HG03108 (cell line): ENCODE data around the gene ZNRF2.
A peak's percentile ranks its signal among the peaks of the same experiment; 100 is the strongest.

ENCODE experiments used
- ATAC-seq: cut with Tn5 transposase; IDR thresholded peaks from one replicate; pipeline ENCODE4 v1.9.1; 2021; ENCODE audit warnings: moderate library complexity; ENCODE audit not compliant: unreplicated experiment

ZNRF2 gene

DNA sequence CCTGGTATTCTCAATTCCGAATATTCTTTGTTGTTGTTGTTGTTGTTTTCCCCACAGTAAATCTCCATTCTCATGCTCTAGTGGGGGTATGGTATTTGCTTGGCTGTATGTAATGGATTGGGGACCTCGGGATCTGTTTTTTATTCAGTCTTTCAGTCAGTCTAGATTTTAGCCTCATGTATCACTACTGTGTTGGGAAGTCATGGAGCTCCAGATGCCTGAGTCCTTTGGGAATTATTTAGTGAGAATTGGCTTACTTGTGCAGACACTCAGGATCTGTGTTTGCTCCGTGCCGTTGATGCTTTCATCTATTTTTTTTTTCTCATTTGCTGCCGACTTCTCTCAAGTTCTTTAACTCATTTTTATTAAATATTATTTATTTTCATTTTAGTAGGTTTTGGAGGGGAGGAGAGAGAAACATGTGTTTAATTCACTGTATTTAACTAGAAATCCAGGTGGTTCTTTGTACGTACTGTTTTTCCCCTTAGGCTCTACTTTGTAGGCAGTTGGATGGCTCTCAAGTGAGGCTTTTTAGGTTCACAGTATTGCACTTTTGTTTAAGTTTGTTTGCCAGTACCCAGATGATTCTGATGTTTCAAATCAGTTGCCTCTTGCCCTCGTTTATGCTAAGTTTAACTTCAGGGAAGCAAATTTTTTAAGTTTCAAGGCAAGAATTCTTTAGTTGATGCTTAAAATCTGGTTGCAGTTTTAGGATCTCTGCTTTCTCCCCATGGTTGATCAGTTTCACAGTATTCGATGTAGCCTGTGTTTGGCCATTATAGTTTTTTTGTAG, 36.9 kb downstream of the ZNRF2 start:
- no peak for ATAC-seq

DNA sequence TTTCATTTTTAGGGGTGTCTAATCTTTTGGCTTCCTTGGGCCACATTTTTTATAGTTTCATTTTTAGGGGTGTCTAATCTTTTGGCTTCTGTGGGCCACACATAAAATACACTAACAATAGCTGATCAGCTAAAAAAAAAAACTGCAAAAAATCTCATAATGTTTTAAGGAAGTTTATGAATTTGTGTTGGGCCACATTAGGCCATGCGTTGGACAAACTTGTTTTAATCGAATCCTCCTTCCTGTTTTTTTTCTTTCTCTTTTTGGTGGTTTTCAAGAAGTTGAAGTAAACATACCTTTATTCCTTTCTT, 37.4 kb downstream of the ZNRF2 start:
- no peak for ATAC-seq

DNA sequence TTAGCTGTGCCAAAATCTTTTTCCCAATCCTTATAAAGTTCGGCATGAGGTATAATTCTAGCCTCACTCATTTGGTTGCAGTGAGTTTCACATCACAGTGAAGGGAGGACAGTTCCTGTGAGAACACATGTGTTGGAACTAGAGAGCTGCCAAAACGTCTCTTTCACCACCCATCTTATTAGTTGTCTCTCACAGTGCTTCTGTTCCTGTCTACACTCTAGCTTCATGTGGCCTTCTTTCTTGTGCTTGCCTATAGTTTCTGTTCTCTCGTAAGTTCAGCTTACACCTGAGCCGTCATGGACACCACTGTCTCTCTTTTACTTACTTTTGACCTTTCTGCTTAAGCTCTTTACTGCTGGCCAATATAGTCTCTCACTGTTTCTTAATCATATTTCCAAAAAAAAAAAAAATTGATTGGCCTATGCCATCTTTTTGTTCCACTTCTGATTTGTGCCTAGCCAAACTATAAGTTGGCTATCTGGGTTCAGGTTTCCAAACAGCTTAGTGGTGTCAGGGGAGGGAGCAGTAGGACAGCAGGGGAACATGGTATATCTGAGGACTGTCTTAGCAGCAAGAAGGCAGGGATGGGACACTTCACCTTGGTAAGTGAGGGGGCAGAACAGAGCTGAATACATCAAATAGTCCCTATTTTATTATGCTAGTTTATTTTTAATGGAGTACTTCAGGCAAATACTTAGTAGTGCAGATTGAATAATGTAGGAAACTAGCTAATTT, 38.0 kb downstream of the ZNRF2 start:
- ATAC-seq, result peak; percentile 72

DNA sequence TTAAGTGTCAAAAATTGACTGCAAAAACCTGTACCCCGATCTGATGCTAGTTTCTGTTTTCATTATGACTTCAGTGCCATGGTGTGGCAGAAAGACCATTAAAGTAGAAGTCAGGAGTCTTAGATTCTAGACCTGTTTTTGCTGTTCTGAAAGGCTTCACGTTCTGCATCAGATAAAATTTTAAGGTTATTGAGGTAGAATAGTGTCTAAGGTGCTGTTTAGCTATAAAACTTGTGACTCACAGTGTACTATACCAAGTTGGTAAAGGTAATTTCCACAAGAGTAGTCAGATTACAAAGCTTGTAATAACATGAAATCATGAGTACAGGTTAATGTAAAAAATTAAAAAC, 38.6 kb downstream of the ZNRF2 start:
- peak; percentile 50 for ATAC-seq

DNA sequence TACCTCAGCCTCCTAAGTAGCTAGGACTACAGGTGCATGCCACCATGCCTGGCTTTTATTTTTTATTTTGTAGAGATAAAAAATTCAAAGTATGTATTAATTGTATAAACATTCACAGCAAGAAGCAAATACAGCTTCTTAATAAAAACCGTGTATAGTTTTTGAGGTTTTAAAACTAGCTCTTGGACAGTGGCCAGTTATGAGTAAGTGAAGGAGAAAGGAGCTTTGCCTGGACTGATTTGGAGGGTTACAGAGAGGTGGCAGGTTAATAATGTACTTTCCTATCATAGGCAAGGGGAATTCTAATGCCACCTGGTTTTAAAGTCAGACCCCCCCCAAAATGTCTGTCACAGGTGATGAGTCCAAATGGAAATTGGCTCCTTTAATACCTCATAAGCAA, 43.4 kb downstream of the ZNRF2 start:
- no peak for ATAC-seq

DNA sequence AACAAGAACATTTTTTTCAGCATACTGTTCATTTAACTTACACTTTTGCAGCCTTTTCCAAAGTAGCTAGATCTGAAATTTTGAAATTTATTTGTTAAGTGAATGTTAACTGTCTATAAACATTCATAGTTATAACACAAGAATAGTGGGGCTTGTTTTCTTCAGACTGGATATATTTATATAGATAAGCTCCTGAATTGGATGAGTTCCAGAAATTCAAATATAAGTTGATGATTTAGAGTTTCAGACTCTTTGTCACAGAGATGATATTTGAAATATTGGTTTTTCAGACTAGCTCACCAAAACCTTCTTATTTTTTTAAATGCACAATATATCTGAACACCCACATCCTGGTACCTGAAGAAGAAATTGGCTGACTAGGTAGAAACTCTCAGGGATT, 44.0 kb downstream of the ZNRF2 start:
- ATAC-seq, result no peak

DNA sequence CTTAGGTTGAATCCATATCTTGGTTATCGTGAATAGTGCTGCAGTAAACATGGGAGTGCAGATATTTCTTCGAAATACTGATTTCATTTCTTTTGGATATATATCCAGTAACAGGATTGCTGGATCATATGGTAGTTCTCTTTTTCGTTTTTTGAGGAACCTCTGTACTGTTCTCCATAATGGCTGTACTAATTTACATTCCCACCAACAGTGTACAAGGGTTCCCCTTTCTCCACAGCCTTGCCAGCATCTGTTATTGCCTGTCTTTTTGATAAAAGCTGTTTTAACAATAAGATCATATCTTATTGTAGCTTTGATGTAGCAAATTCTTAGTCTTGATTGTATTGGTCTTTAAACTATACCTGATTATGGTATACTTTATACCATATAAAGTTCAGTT, 45.3 kb downstream of the ZNRF2 start:
- ATAC-seq, result no peak

DNA sequence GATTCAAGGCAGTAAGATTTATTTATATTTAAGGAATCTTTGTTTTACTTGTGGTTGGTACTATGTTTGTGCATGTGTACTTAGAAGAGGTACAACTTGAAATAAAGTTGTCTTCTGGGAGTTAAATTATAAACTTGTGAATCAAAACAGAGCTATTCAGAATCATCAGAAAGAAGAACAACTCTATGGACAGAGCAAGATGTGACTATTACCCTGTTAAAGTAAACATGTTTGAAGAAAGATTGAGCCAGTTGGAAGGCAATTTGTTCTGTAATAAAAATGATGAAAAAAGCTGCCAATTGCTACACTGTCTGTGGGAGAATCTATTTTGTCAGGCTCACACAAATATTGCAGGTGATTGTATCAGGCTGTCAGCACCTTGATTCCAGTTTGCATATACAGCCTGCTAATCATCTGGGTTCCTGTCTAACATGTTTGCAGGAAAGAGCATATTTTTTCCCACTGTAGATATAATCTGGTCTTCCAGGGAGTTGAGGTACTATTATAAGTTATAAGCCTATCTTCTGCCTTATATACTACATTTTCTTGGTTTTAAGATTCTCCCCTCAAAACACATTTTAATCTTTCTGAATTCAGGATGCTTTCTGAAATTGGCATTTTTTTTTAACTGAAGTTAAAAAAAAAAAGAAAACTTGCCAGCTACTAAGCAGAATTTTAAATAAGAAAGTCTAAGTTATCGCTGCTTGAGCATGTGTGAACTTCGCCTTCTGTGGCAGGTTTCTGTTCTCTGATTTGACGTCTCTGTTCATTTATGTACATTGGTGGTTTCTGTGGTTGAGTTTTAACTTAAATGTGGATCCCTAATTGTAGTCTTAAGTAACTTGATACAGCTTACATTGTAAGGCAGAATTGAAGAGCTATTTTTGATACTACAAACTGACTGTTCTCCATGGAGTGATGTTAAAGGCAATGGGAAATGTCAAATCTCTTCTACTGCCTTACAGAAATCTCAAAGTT, 46.0 kb downstream of the ZNRF2 start:
- peak; percentile 81 for ATAC-seq

DNA sequence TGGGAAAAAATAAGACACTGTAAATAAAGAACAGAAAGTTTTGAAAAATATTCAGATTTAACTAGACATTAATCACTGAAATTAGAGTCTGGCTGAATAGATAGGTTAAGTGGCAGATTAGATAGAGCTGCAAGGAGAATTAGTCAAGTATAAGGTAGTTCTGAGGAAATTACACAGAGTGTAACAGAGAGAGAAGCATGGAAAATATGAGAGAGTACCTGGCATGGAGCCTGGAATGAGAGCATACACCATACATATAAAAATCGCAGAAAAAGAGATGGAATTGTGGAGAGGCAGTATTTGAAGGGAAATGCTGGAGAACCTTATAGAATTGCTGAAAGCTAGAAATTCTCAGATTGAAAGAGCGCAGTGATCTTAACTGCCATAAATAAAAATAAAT, 46.9 kb downstream of the ZNRF2 start:
- ATAC-seq, result no peak

DNA sequence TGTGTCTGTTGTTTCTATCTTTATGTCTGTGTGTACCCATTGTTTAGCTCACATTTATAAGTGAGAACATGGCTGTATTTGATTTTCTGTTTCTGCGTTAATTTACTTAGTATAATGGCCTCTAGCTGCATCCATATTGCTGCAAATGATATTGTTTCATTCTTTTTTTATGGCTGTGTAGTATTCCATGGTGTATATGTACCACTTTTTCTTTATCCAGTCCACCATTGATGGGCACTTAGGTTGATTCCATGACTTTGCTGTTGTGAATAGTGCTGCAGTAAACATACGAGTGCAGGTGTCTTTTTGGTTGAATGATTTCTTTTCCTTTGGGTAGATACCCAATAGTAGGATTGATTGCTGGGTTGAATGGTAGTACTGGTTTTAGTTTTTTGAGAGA, 48.2 kb downstream of the ZNRF2 start:
- no peak for ATAC-seq

DNA sequence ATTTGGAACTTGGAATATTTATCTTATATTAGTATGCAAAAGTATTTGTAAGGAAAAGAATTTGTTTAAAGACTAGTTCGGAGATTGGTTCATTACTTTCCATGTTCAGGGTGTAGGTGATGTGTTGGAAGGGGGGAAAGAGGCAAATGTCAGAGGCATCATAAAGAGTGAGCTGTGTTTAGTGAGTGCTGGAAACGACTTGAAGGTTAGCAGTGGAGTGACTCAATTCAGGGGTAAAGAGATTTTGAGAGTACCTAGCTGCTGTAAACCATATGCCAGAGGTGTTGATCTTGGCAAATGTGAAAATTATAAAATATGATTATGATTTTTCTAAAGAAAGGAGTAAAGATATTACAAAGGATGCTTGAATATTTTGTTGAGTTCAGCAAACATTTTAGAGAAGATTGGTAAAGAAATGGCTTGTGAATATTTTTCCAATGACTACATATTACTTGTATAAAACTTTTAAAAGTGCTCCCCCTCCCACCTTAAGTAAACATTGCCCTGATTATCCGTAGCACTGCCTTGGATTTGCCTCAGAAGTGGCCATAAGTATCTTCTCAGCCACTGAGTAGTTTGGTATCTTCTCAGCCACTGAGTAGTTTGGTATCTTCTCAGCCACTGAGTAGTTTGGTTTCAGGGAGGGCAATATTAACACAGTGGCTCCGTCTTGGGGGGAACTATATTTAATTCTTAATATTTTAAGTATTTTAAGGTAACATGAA, 51.5 kb downstream of the ZNRF2 start:
- ATAC-seq, result no peak

DNA sequence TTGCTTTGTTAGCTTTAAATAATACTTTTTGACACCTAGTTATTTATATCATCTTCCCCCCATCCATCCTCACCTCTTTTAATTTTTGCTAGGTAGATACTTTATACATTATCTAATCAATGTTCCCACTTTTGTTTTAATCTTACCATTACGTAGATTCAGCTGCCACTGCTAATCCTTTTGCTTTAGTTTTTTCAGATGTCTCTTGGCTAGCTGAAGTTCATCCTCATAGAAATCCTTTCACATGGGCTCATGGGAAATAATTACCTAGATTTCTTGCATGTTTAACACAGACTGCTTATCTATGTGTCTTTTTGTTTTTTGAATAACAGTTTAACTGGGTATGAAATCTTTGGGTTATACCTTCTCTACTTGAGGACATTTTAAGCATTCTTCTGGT, 60.1 kb downstream of the ZNRF2 start:
- ATAC-seq, result no peak

DNA sequence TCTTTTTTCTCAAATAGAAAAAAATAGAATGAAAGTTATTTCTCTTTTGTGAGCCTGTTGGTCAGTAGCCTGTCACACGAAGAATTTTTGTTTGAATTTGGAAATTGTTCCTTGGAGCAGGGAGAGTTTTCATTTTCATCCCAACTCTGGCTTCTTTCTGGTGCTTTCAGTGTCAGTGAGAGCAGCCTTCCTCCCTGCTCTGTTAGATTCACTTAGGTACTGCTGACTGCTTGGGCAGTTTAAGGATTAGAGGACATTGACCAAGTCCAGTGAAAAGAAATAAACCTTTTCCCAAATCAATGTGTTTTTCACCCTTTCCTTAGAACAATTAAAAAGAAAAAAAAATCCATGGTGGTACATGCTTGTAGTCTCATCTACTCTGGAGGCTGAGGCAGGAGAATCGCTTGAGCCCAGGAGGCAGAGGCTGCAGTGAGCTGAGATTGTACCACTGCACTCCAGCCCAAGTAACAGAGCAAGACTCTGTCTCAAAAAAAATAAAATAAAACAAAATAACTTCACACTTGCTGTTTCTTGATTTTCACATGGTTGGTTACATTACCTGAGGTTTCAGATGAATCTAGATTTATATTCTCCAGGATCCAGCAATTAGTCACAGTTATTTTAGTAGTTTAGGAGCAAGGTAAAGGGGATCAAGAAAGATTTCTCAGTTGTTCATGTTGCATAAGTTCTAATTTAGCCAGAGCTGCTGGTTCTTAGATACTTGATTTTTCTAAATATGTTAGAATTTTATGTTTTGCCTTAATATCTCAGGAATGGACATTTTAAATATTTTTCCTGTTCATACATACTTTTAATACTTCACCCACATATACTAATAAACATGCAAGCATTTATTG, 63.1 kb downstream of the ZNRF2 start:
- peak; percentile 16 for ATAC-seq

DNA sequence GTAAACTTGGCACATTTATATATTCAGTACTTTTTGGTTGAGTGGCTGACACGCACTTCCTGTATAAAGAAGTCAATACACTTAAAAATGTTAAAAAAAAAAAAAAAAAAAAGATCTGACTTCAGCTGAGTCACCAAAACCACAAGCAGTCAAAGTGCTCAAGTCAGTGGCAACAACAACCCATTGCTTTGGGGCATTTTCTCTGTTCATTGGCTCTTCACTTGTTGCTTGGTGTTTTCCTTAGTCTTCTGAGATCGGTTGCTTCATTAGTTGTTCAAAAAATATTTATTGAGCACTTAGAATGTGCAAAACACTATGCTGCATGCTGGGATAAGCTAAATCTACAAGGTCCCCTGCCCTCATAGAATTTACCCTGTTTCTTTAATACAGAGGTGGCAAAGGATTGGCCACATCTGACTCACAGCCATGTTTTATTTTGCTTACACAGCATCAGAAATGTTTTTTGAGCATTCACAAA, 63.7 kb downstream of the ZNRF2 start:
- peak; percentile 71 for ATAC-seq

DNA sequence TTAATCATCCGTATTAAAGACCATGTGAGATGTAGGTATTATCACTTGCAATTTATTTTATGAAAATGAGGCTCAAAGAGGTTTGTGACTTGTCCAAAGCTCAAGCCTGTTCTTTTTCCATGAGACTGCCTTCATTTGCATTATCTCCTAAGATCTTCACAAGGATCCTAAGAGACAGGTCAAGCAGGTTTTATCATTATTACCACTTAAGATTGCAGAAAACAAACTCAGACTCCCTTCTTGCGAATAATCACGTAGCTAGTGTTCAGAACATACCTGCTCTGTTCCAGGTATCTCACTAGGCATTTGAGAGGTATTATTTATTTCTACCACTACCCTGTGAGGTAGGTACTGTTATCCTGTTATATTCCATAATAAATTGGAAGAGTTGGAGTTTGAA, 64.8 kb downstream of the ZNRF2 start:
- no peak for ATAC-seq

DNA sequence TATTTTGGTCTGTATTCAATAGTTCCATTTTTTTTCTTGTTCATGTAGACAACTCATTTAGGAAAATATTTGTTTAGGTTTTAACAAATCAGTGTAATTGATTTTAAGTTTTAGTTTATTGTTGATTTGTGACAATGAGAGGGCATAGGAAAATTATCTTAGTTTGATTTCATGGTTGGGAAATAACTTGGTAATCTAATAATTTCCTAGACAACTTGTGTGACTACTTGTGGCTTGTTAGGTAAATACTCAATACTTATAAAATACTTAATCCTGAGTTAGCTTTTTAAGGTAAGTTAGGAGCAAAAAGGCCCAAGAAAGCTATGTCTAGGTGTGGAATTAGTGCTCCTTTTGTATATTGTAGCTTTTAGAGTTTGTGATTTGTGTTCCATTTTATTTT, 65.4 kb downstream of the ZNRF2 start:
- no peak for ATAC-seq

DNA sequence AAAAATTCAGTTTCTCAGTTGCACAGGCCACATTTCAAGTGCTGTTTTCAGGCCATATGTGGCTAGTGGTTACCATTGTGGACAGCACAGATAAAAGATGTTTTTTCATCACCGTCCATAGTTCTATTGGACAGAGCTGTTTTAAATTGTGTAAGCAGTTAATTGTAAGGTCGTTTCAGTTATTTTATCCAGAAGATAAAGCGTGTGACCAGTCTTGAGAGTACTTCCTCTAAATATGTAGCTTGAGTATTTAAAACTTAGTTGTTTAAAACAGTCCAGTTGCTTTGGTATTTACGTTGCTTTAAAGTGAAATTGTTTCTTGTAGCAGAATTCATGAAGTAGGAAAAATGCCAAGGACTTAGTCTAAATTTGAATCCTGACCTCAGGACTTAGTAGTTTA, 66.9 kb downstream of the ZNRF2 start:
- no peak for ATAC-seq

DNA sequence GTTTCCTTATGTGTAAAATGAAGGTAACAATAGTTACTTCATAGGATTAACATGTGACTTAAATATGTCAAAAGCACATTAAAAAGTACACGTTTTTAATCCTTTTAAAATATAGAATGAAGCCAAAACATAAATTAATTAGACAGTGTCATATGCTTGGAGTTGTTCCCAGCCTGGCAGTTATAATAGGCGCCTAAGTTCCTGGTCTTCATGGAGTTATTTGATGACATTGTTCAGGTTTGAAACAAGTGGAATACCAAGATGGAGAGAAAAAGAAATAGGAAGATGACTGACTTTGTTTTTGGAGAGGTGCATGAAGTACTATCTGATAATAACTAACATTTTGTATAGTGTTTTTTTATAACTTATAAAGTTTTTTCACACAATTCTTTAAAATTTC, 67.3 kb downstream of the ZNRF2 start:
- ATAC-seq, result no peak

DNA sequence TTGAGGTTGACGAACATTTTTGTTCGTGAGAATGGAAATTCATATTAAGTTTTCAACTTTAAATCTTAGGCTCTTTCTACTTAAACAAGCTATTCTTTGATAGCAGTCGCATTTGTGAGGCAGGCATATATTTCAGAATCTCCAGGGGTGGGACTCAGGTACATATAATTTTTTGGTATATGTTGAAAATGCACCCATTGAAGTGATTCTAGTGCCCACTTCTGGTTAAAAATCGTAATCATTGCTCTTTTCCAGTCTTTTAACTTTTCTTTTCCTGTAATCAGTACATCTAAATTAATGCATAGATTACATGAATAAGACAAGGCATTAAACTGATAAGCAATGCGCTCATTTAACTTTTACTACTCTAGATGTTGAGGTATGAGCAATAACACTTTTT, 67.8 kb downstream of the ZNRF2 start:
- no peak for ATAC-seq

DNA sequence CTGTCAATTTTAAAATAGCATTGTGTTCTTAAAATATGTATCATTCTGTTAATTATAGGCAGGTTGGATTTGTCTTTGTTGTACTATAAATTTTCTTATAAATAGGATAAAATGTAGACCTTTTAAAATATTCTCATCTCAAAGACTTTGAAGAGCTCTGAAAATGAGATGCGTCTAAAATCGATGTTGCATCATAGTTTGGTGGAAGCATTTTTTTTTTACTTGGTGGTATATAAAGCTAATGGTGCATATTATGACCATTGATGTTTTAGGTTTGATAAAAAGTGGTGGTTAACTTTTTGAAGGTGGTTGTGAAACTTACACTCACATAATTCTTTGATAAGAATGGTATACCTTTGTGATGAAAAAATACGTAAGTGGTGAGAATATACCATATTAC, 69.1 kb downstream of the ZNRF2 start:
- ATAC-seq, result no peak
